ENCODE results near the gene IGF1.
"Not testable (repeated sequence)": the region's sequence is repeated elsewhere in the genome, so short reads cannot be mapped to it uniquely, and the experiment has no call there.

The IGF1 gene

GRCh38 chr12:102454808-102455760, 25.3 kb downstream of the IGF1 start:
- no peak for DNase-seq

DNA sequence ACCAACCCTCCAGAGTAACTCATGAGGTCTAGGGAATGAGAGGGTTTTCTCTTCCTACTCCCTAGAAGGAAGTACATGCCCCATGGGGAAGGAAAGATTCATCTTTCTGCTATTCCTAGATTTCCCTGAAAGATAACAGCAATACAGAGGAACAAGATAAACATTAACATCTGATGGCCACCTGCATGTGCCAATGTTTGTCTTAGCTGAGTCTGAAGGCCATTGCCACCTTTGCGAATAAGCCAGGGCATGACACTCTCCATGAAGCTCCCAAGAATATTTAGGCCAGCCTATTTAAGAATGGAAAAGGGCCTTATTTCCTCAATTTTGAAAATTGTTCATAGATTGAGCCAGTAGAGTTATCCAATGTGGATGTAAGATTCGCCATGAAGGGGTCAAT, 26.0 kb downstream of the IGF1 start:
- no peak for DNase-seq

GRCh38 chr12:102452605-102453004, 27.8 kb downstream of the IGF1 start:
- DNase-seq = no peak

DNA sequence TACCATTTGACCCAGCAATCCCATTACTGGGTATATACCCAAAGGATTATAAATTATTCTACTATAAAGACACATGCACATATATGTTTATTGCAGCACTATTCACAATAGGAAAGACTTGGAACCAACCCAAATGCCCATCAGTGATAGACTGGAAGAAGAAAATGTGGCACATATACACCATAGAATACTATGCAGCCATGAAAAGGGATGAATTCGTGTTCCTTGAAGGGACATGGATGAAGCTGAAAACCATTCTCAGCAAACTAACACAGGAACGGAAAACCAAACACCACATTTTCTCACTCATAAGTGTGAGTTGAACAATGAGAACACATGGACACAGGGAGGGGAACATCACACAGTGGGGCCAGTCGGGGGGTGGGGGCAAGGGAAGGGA, 31.3 kb downstream of the IGF1 start:
- not testable (repeated sequence) for DNase-seq

DNA sequence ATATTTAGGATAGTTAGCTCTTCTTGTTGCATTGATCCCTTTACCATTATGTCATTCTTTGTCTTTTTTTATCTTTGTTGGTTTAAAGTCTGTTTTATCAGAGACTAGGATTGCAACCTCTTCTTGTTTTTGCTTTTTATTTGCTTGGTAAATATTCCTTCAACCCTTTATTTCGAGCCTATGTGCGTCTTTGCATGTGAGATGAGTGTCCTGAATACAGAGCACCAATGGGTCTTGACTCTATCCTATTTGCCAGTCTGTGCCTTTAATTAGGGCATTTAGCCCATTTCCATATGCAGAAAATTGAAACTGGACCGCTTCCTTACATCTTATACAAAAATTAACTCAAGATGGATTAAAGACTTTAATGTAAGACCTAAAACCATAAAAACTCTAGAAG, 32.9 kb downstream of the IGF1 start:
- DNase-seq = not testable (repeated sequence)

DNA sequence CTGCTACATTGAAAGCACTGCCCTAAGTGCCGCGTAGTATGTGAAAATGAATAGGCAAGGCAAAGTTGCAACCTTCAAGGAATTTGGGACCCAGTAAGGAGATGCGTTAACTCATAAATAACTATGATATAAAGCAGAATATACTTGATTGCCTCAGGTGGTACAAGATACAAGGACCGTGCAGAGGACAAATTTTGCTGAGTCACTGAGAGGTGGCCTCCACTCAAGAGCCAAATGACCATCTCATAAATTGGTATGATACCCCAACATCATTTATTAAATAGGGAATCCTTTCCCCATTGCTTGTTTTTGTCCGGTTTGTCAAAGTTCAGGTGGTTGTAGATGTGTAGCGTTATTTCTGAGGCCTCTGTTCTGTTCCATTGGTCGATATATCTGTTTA, 35.7 kb downstream of the IGF1 start:
- DNase-seq = no peak

DNA sequence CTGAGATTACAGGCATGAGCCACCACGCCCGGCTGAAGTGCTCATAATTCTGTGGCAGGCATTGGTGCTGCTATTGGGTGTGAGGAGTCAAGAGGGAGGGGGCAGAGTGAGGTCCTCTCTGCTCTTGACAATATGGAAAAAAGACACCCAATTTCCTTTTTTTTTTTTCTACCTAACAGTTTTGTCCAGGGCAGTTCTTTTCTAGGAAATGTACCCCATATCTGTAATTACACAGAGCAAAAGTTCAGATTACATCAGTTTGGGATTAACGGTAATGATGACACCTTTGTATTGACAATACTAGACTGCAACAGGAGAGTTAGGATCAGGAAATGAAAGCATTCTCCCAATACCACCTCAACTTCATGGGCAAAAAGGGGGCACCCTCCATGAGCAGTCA, 36.3 kb downstream of the IGF1 start:
- DNase-seq = no peak

GRCh38 chr12:102441077-102441596, 39.2 kb downstream of the IGF1 start:
- no peak for DNase-seq

DNA sequence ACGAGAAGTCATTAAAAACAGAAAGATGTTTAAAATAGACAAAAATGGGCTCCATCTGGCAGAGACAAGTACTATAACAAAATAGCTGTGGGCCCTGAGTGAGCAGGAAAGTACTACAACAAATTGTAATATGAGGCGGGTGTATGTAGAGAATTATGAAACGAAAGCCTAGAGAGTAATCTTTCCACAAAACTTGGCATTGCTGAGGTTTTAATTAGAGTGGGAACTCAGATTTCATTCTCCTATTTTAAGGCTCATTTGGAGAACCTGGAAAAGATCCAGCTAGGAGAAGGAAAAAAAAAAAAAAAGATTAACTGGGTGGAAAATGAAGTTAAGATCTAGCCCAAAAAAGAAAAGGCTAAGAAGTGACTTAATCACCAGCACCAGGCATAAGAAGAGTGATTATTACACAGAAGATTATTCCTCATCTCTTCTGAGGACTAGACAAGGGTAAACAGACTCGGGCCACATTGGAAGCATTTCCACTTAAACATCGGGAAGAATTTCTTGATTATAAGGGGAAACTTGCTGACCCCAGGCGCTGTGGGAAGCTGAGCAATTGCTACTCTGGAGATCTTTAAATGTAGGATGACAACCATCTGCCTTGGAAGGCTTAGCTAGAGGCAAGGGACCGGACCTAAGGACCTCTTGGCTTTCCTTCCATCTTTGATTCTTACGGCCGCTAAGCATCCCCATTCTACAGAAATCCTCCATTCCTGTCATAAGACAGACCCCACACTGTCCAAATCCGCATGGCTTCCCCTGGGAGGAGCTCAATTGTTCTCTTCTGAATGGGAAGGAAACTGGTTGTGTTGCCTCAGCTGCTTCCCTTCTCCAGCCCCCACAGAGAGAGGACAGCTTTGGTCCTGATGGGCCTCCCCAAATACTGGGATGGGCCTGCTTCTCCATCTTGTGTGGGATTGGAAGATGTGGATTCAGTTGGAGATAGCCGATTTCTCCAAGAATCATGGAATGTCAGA, 40.6 kb downstream of the IGF1 start:
- DNase-seq = no peak

GRCh38 chr12:102438827-102439210, 41.5 kb downstream of the IGF1 start:
- DNase-seq = no peak

DNA sequence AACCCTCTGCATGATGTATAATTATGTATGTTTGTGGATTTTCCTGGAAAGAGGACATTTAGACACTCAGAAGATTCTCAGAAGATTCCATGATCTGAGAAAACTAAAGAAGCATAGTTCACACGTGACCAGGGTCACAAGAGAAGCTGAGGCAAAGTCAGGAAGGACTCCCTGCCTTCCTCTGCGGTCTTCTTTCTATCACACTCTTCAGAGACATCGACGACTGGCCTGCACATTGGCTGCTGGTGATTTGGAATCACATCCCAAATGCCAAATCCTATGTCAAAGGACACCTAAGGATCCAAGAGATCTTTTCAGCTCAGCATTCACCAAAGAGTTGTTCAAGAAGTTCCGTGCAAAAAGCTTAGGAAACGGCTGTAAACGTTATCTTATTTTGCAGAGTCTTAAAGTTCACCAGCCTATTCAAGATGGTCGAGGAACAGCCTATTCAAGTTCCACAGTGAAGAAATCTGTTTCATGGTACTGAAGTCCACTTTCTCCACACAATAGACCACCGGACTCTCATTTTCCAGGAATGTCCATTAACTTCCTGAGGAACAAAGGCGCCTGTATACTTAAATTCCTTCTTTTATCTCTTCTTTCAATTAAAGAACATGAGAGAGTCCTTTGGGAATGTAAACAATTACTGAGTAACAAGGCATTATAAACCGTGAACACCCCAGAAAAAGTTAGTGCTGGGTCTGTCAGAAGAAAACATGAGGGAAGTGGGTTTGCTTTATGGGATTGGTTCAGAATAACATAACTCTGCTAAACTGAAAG, 42.1 kb downstream of the IGF1 start:
- DNase-seq = no peak

DNA sequence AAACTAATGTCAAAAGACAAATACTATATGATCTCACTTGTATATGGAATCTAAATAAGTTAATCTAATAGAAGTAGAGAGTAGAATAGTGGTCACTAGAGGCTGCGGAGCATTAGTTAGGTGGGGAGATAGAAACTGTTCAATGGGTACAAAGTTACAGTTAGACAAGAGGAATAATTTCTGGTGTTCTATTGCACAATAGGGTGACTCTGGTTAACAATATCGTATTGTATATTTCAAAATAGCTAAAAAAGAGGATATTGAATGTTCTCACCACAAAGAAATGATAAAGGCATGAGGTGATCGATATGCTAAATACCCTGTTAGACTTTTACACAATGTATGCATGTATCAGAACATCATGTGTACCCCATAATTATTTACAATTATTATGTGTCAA, 42.9 kb downstream of the IGF1 start:
- DNase-seq = no peak

DNA sequence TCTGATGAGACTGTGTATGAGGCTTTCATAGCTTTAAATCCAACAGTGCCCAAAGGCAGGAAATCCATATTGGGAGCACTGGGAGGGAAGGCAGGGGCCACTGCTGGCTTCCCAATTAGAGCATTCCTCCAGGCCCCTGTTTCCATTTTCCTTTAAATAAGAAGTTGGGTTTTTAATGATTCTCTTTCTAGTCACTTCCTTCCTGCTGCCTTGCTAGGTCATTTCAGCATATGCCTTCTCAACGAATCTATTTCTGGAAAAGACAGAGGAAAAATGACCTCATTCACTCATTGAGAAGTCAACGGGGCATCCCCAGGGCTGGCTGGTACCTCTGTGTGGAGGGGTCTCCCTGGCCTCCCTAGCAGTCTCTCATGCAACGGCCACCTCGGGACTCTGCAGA, 43.5 kb downstream of the IGF1 start:
- no peak for DNase-seq

DNA sequence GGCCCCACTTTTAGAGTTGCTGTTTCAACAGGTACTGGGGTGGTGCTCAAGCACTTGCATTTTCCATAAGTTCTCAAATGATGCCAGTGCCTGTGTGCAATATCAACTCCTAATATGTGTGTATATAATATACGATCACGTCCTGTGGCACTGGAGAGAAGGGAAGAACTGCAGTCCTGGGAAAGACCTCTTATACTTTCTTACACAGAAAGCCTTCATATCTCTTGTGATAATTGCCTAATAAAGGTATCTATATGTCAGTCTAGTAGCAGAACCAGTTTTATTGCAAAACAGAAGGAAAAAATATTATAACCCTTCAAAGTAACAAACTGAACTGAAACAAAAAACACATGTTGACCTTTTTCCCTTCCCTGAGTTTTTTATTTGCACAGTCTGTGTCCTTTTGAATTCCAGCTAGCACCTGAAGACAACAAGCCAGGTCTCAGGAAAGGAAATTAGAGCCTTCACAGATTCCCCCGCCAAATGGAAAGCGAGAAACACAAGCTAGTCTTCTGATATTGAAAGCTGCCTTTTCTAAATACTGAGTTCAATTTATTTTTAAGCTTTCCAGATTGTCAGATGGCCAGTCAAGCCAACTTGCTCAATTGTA, 44.4 kb downstream of the IGF1 start:
- no peak for DNase-seq

- DNase-seq = no peak
Observed at GRCh38 chr12:102433304-102433703, 47.1 kb downstream of the IGF1 start.

GRCh38 chr12:102430661-102431060, 49.7 kb downstream of the IGF1 start:
- no peak for DNase-seq

GRCh38 chr12:102429211-102430154, 50.9 kb downstream of the IGF1 start:
- no peak for DNase-seq

DNA sequence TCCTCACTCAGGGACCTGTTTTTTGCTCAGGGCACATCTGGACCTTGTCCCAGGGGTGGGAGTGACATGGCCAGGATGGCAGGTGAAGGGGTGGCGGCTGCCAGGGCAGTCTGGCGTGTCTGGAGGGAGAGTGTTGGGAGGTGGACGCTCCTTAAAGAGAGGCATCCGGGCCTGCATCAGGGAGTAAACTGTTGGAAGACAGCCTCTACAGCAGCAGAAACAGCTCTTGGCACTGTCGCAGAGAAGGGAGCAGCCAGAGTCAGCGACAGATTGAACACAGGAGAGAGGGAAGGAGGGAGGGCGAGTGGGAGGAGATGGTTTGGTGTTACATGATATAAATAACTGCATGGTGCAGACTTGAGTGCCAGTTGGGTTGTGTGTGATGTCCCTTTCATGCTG, 52.8 kb downstream of the IGF1 start:
- DNase-seq = no peak

GRCh38 chr12:102426599-102427542, 53.5 kb downstream of the IGF1 start:
- no peak for DNase-seq

All from cortex of kidney (tissue), 1 donor.